HG02852 (cell line): Measurements from ENCODE around the gene MTAP.

Experiments used
- ATAC-seq: cut with Tn5 transposase; IDR thresholded peaks from one replicate; pipeline ENCODE4 v1.9.1; 2021; ENCODE audit warnings: mild to moderate bottlenecking, moderate library complexity; ENCODE audit not compliant: unreplicated experiment

The MTAP gene

GRCh38 chr9:21802418-21803000 lies at the start of gene MTAP:
Gene MTAP (plus strand): TSS chr9:21802636. CDS start chr9:21802749, 113 bp downstream.
- ATAC-seq = peak; percentile 91

GRCh38 chr9:21753523-21753922 lies 48.9 kb upstream of the MTAP start:
- ATAC-seq = no peak

GRCh38 chr9:21754741-21755140 lies 47.7 kb upstream of the MTAP start:
- ATAC-seq = no peak

- ATAC-seq = no peak
These were observed 43.9 kb upstream of the MTAP start for GRCh38 chr9:21758540-21758939.

GRCh38 chr9:21761309-21761901 lies 41.0 kb upstream of the MTAP start:
- peak; percentile 98 for ATAC-seq

GRCh38 chr9:21762064-21762463 lies 40.4 kb upstream of the MTAP start:
- ATAC-seq = no peak

GRCh38 chr9:21764846-21765245 lies 37.6 kb upstream of the MTAP start:
- ATAC-seq = no peak

GRCh38 chr9:21766096-21766495 lies 36.3 kb upstream of the MTAP start:
- no peak for ATAC-seq

GRCh38 chr9:21770871-21771560 lies 31.4 kb upstream of the MTAP start:
- ATAC-seq = no peak

GRCh38 chr9:21777701-21778100 lies 24.7 kb upstream of the MTAP start:
- ATAC-seq = no peak

- ATAC-seq = no peak
These were observed 24.1 kb upstream of the MTAP start for GRCh38 chr9:21778304-21778703.

- ATAC-seq = no peak
These were observed 23.0 kb upstream of the MTAP start for GRCh38 chr9:21779397-21779796.

- ATAC-seq = no peak
These were observed 20.8 kb upstream of the MTAP start for GRCh38 chr9:21781656-21782055.

GRCh38 chr9:21782205-21782604 lies 20.2 kb upstream of the MTAP start:
- ATAC-seq = no peak

GRCh38 chr9:21788752-21789151 lies 13.7 kb upstream of the MTAP start:
- ATAC-seq = no peak

GRCh38 chr9:21789541-21790037 lies 12.8 kb upstream of the MTAP start:
- ATAC-seq = peak; percentile 99

- ATAC-seq = no peak
These were observed 7.0 kb upstream of the MTAP start for GRCh38 chr9:21795483-21795882.

- no peak for ATAC-seq
These were observed 5.7 kb upstream of the MTAP start for GRCh38 chr9:21796768-21797167.

- ATAC-seq = no peak
These were observed 1.3 kb upstream of the MTAP start for GRCh38 chr9:21800931-21801682.

GRCh38 chr9:21801683-21802417 lies 586 bp upstream of the MTAP start:
- ATAC-seq = peak; percentile 24

GRCh38 chr9:21803649-21804048 lies 1.2 kb downstream of the MTAP start:
- ATAC-seq = no peak
